Stimulated activated CD8-positive, alpha-beta memory T cell treated with anti-CD3 and anti-CD28 coated beads, Interleukin-15, amount 100 ng/mL, for 1 hour (primary cell): ENCODE data around the gene SLCO2B1.

Experiments
- DNase-seq: peaks from one replicate; pipeline ENCODE4 v3.0.0-alpha.2; 2020; ENCODE audit warnings: low read depth

The SLCO2B1 gene

GRCh38 chr11:75223954-75224643, 73.2 kb downstream of the SLCO2B1 start:
- DNase-seq, result no peak

GRCh38 chr11:75225794-75226193, 74.9 kb downstream of the SLCO2B1 start:
- DNase-seq, result no peak

- no peak for DNase-seq
These were observed 78.6 kb downstream of the SLCO2B1 start for GRCh38 chr11:75229466-75229865.

GRCh38 chr11:75230621-75231020, 79.7 kb downstream of the SLCO2B1 start:
- DNase-seq, result no peak

GRCh38 chr11:75233754-75234172, 82.9 kb downstream of the SLCO2B1 start:
- no peak for DNase-seq

GRCh38 chr11:75236062-75236461, 85.2 kb downstream of the SLCO2B1 start:
- DNase-seq, result no peak

GRCh38 chr11:75237050-75237449, 86.1 kb downstream of the SLCO2B1 start:
- no peak for DNase-seq

- DNase-seq, result no peak
These were observed 87.9 kb downstream of the SLCO2B1 start for GRCh38 chr11:75238595-75239440.

GRCh38 chr11:75239531-75240290, 88.8 kb downstream of the SLCO2B1 start:
- DNase-seq, result no peak

GRCh38 chr11:75240311-75241035, 89.6 kb downstream of the SLCO2B1 start, which contains the start of gene TPBGL:
Gene TPBGL, plus strand, starts transcription at chr11:75240774. Its CDS starts 276 bp downstream, at chr11:75241050.
- no peak for DNase-seq

- peak; percentile 66 for DNase-seq
These were observed 90.4 kb downstream of the SLCO2B1 start for GRCh38 chr11:75241036-75241905.

GRCh38 chr11:75241906-75242644, 91.2 kb downstream of the SLCO2B1 start:
- no peak for DNase-seq

- no peak for DNase-seq
These were observed 92.1 kb downstream of the SLCO2B1 start for GRCh38 chr11:75242722-75243600.

- no peak for DNase-seq
These were observed 93.3 kb downstream of the SLCO2B1 start for GRCh38 chr11:75244052-75244814.

GRCh38 chr11:75245356-75246005, 94.6 kb downstream of the SLCO2B1 start:
- DNase-seq, result no peak

GRCh38 chr11:75246006-75246670, 95.2 kb downstream of the SLCO2B1 start:
- DNase-seq, result no peak

- no peak for DNase-seq
These were observed 95.9 kb downstream of the SLCO2B1 start for GRCh38 chr11:75246671-75247350.
